ENCODE results near the gene CNP. TPM values are rescaled to one million over a fixed set of nuclear protein-coding genes. Genes with fewer than 3 reads are reported as not detected.
"Not testable (repeated sequence)": the region's sequence is repeated elsewhere in the genome, so short reads cannot be mapped to it uniquely, and the experiment has no call there.

CNP gene
- total RNA-seq, 1 experiment from 2014 or later: 78.5 TPM

DNA sequence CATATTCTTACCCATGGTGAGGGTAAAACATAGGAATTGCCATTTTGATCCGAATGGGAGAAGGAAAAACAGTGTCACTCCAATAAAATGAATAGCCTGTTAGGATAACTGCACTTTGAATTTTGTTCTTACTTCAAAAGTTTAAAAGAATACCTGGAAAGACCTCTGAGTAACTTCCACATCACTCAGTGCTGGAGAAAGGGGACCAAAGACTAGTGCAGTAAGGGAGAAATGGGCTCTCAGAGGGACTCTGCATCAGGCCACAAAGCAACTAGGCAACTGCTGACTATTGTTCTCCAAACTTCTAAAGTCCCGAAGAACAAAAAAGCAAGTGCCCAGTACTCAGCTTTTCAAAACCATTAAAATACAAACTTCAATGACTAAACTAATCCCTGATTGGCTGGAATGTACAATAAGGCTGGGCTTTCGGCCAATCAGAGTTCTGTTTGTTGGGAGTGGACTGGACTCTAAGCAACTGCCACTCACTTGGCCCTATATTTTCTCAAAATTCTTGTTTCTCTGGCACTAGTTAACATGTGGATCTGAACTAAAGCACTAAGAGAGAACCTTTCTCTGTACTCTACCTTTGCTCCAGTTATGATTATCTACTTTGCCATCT, 44.4 kb downstream of the CNP start:
- H3T11ph ChIP-seq (ENCODE audit: low read length): peak overlapping the region; percentile 98
- no peak overlapping the region for H2AFZ ChIP-seq (ENCODE audit: low read length)
- H3K18ac ChIP-seq (ENCODE audit: insufficient read length, low read depth, low read length): no peak overlapping the region
- no peak overlapping the region for H3K4me2 ChIP-seq (ENCODE audit: insufficient read depth, insufficient read length, low read length)
- no CpG with 5 or more reads among the region's 3 CpGs for WGBS (ENCODE audit: extremely low coverage, insufficient read length, low lambda C conversion rate)
- no peak overlapping the region for H3K23ac ChIP-seq (ENCODE audit: insufficient read length, low read depth, low read length)
- H4K20me1 ChIP-seq (ENCODE audit: control insufficient read depth, insufficient read depth, insufficient read length): no peaks in the 10 kb centered on the region
- Mint-ChIP-seq H3K4me1 (peaks cover 47 to 53% of the 10 kb centered on the region in 2 experiments), H3K27ac (peak overlapping the region; percentile 91 to 99 (median 97)), H3K9me3 (no peaks in the 10 kb centered on the region), H3K4me3 (0 out of 5 replicates have a peak overlapping the region, but pooled peaks of 1 of the 2 experiments have one; percentile 6), H3K27me3 (ENCODE audit: low read depth) (no peaks in the 10 kb centered on the region), H3K36me3 (ENCODE audit: insufficient read depth in 1 of 3, low read depth in 3 of 3) (peaks cover 15 to 37% (median 23%) of the 10 kb centered on the region in 3 experiments)
- no peak overlapping the region for H4K5ac ChIP-seq (ENCODE audit: insufficient read length, low read depth, low read length)
- no peak overlapping the region for H4K91ac ChIP-seq (ENCODE audit: insufficient read length, low read depth, low read length)
- peak overlapping the region; percentile 98 for H2BK120ac ChIP-seq (ENCODE audit: low read depth, low read length, poor library complexity, severe bottlenecking)
- no peaks in the 10 kb centered on the region for H3K9me3 ChIP-seq (ENCODE audit: control insufficient read depth, low read depth, low read length)
- peak overlapping the region; percentile 75 for H2AK5ac ChIP-seq (ENCODE audit: insufficient read length, low read length)
- H3K27me3 ChIP-seq (ENCODE audit: insufficient read depth, low read length): no peaks in the 10 kb centered on the region
- no peak overlapping the region for H3K9ac ChIP-seq (ENCODE audit: extremely low read depth, insufficient read length, low read length)
- peak; percentile 45 for DNase-seq
- no peak overlapping the region for H4K8ac ChIP-seq (replicated peaks; ENCODE audit: insufficient read length, low read depth, low read length)
- H2BK15ac ChIP-seq (ENCODE audit: low read depth, low read length): no peak overlapping the region
- peak overlapping the region; percentile 96; the same call in 1 of the 2 replicates for H3K4ac ChIP-seq (ENCODE audit: low read depth, low read length)
- peaks cover 1% of the 10 kb centered on the region for H3K23me2 ChIP-seq (ENCODE audit: insufficient read length, low read depth, low read length, poor library complexity, severe bottlenecking)
- H2BK20ac ChIP-seq (ENCODE audit: low read depth, low read length, poor library complexity, severe bottlenecking): peak overlapping the region; percentile 99
- H3K56ac ChIP-seq (ENCODE audit: insufficient read length, low read depth, low read length): no peak overlapping the region
- H3K27ac ChIP-seq (ENCODE audit: insufficient read length, low read depth, low read length): peak overlapping the region; percentile 56
- no peak overlapping the region for H2BK12ac ChIP-seq (ENCODE audit: insufficient read length, low read depth, low read length)
- H3K4me1 ChIP-seq (ENCODE audit: insufficient read depth, low read length): peaks cover 15% of the 10 kb centered on the region
- H3K79me1 ChIP-seq (ENCODE audit: insufficient read depth, low read depth, low read length, poor library complexity, severe bottlenecking): peaks cover 9% of the 10 kb centered on the region
- no peak overlapping the region for H2BK5ac ChIP-seq (ENCODE audit: insufficient read length, low read length)
- TF ChIP-seq, protein P1, sequence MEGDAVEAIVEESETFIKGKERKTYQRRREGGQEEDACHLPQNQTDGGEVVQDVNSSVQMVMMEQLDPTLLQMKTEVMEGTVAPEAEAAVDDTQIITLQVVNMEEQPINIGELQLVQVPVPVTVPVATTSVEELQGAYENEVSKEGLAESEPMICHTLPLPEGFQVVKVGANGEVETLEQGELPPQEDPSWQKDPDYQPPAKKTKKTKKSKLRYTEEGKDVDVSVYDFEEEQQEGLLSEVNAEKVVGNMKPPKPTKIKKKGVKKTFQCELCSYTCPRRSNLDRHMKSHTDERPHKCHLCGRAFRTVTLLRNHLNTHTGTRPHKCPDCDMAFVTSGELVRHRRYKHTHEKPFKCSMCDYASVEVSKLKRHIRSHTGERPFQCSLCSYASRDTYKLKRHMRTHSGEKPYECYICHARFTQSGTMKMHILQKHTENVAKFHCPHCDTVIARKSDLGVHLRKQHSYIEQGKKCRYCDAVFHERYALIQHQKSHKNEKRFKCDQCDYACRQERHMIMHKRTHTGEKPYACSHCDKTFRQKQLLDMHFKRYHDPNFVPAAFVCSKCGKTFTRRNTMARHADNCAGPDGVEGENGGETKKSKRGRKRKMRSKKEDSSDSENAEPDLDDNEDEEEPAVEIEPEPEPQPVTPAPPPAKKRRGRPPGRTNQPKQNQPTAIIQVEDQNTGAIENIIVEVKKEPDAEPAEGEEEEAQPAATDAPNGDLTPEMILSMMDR (conservative IDR thresholded peaks at IDR 0.05): no peak
- H3K14ac ChIP-seq (ENCODE audit: insufficient read depth, low read length): no peak overlapping the region; the same call in 1 of the 2 replicates
- H3K79me2 ChIP-seq (ENCODE audit: insufficient read depth, low read length): peaks cover 53% of the 10 kb centered on the region

DNA sequence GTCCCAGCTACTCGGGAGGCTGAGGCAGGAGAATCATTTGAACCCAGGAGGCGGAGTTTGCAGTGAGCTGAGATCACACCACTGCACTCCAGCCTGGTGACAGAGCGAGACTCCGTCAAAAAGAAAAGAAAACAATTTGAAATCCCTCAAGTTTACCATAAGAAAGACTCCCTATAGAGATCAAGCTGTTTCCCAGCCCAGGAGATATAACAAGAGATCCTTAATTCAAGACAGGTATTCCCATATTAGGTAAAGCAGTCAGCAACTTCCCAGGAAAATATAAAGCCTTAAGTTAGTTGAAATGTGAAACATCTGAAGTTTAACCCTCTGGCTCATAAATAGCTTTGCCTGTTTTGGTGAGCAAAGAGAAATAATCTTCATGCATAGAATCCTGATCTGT, 45.8 kb downstream of the CNP start:
- H2BK120ac ChIP-seq (ENCODE audit: low read depth, low read length, poor library complexity, severe bottlenecking): peak overlapping the region; percentile 97
- H3K18ac ChIP-seq (ENCODE audit: insufficient read length, low read depth, low read length): peak overlapping the region; percentile 92
- DNase-seq; H3K9me3 ChIP-seq (ENCODE audit: control insufficient read depth, low read depth, low read length); H4K91ac ChIP-seq (ENCODE audit: insufficient read length, low read depth, low read length); H3K27me3 ChIP-seq (ENCODE audit: insufficient read depth, low read length); H3K9ac ChIP-seq (ENCODE audit: extremely low read depth, insufficient read length, low read length); H4K5ac ChIP-seq (ENCODE audit: insufficient read length, low read depth, low read length); H3K23ac ChIP-seq (ENCODE audit: insufficient read length, low read depth, low read length); H3K9me3 Mint-ChIP-seq; H3K4me2 ChIP-seq (ENCODE audit: insufficient read depth, insufficient read length, low read length); H2BK12ac ChIP-seq (ENCODE audit: insufficient read length, low read depth, low read length); H3K79me1 ChIP-seq (ENCODE audit: insufficient read depth, low read depth, low read length, poor library complexity, severe bottlenecking); H3K56ac ChIP-seq (ENCODE audit: insufficient read length, low read depth, low read length); H3K27me3 Mint-ChIP-seq (ENCODE audit: low read depth); H2AK5ac ChIP-seq (ENCODE audit: insufficient read length, low read length); H2AFZ ChIP-seq (ENCODE audit: low read length); H3K23me2 ChIP-seq (ENCODE audit: insufficient read length, low read depth, low read length, poor library complexity, severe bottlenecking); H4K20me1 ChIP-seq (ENCODE audit: control insufficient read depth, insufficient read depth, insufficient read length); H2BK15ac ChIP-seq (ENCODE audit: low read depth, low read length); H4K8ac ChIP-seq (replicated peaks; ENCODE audit: insufficient read length, low read depth, low read length): not testable (repeated sequence)
- H2BK5ac ChIP-seq (ENCODE audit: insufficient read length, low read length): peak overlapping the region; percentile 98
- peak overlapping the region; percentile 77; the same call in 1 of the 2 replicates for H3K14ac ChIP-seq (ENCODE audit: insufficient read depth, low read length)
- no CpG with 5 or more reads among the region's 4 CpGs for WGBS (ENCODE audit: extremely low coverage, insufficient read length, low lambda C conversion rate)
- H3K4me1 ChIP-seq (ENCODE audit: insufficient read depth, low read length): peaks cover 15% of the 10 kb centered on the region
- Mint-ChIP-seq H3K4me3 (peak overlapping the region; percentile 14 to 60; a peak in 4 of 5 replicates), H3K36me3 (ENCODE audit: insufficient read depth in 1 of 3, low read depth in 3 of 3) (peaks cover 12 to 32% (median 25%) of the 10 kb centered on the region in 3 experiments), H3K4me1 (peaks cover 53 to 58% of the 10 kb centered on the region in 2 experiments), H3K27ac (peak overlapping the region; percentile 90 to 99 (median 97))
- peak overlapping the region; percentile 98 for H2BK20ac ChIP-seq (ENCODE audit: low read depth, low read length, poor library complexity, severe bottlenecking)
- peak overlapping the region; percentile 5; the same call in 1 of the 2 replicates for H3K4ac ChIP-seq (ENCODE audit: low read depth, low read length)
- peak overlapping the region; percentile 68 for H3K27ac ChIP-seq (ENCODE audit: insufficient read length, low read depth, low read length)
- peaks cover 57% of the 10 kb centered on the region for H3K79me2 ChIP-seq (ENCODE audit: insufficient read depth, low read length)
- H3T11ph ChIP-seq (ENCODE audit: low read length): peak overlapping the region; percentile 99
